WTC11 (cell line): Measurements from ENCODE around the gene PUSL1.

Experiments
- ATF1 ChIP-seq: sonication (generic); formaldehyde crosslinking; IDR thresholded peaks from 2 replicates; pipeline ENCODE4 v1.8.1; 2023; ENCODE audit warnings: mild to moderate bottlenecking, moderate library complexity, missing genetic modification reagents
- ATF2 ChIP-seq: sonication (generic); formaldehyde crosslinking; IDR thresholded peaks from 2 replicates; pipeline ENCODE4 v1.8.1; 2022; ENCODE audit warnings: low read depth, missing genetic modification reagents, borderline replicate concordance
- ATF3 ChIP-seq: sonication (generic); formaldehyde crosslinking; conservative IDR thresholded peaks from 2 replicates; pipeline ENCODE4 v1.8.1; 2022; ENCODE audit warnings: mild to moderate bottlenecking, missing genetic modification reagents
- ATF6 ChIP-seq: sonication (generic); formaldehyde crosslinking; IDR thresholded peaks from 2 replicates; pipeline ENCODE4 v1.8.1; 2023; ENCODE audit warnings: mild to moderate bottlenecking, missing genetic modification reagents
- CTCF ChIP-seq: fragments of 200-600 bp; IDR thresholded peaks from 2 replicates; pipeline ENCODE4 v1.8.0; 2022; ENCODE audit warnings: antibody characterized with exemption
- EMX1 ChIP-seq: fragments of 250-450 bp; sonication (Bioruptor Pico); IDR thresholded peaks from 2 replicates; pipeline ENCODE4 v1.8.0; 2021; ENCODE audit warnings: mild to moderate bottlenecking
- ESRRA ChIP-seq: sonication (generic); formaldehyde crosslinking; IDR thresholded peaks from 2 replicates; pipeline ENCODE4 v1.8.1; 2022; ENCODE audit warnings: mild to moderate bottlenecking, missing genetic modification reagents, borderline replicate concordance
- FOXK1 ChIP-seq: sonication (generic); formaldehyde crosslinking; IDR thresholded peaks from 2 replicates; pipeline ENCODE4 v1.8.0; 2022; ENCODE audit warnings: mild to moderate bottlenecking, moderate library complexity, missing genetic modification reagents
- ZNF423 ChIP-seq: fragments of 250-450 bp; sonication (Bioruptor Pico); IDR thresholded peaks from 2 replicates; pipeline ENCODE4 v2.1.2; 2022; ENCODE audit warnings: mild to moderate bottlenecking, moderate library complexity
- ZNF671 ChIP-seq: fragments of 250-450 bp; sonication (Bioruptor Pico); IDR thresholded peaks from 2 replicates; pipeline ENCODE4 v1.8.0; 2021; ENCODE audit warnings: mild to moderate bottlenecking

- TF ChIP-seq CTCF (no peak), ATF1 (CRISPR knock-in tag) (no peak), ZNF671 (CRISPR knock-in tag) (no peak), EMX1 (no peak), ATF6 (CRISPR knock-in tag) (no peak), ATF3 (CRISPR knock-in tag) (no peak), FOXK1 (CRISPR knock-in tag) (no peak), ESRRA (no peak), ZNF423 (no peak), ATF2 (no peak)
These were observed 35.2 kb upstream of the PUSL1 start for GRCh38 chr1:1273209-1273511.
